ENCODE measurements around the gene ATP12A. TPM values are rescaled to one million over a fixed set of nuclear protein-coding genes. Genes with fewer than 3 reads are reported as not detected.

ATP12A gene
- total and polyA plus RNA-seq, 2 of the 8 experiments (the other 6 are each of a cell fraction or from before 2014, with no cell fraction given), result 0.80 to 1.3 TPM

DNA sequence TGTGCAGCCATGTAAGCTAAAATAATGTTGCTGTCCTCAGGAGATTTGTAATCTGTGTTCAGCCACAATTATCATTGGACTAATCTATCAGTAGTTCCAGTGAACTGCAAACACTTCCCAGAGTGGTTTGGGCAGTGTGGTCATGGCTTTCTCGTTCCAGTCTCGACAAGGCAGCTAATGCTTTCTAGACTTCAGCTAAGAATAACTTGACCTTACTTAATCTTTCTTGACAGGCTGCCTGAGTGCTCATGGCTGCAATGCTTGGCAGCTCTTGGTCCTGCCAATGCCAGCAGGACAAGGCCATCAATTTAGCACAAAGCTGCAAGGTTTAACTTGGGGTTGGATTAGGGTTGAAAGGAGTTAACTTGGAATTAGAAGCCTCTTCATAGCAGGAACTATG lies 32.8 kb downstream of the ATP12A start (continued):
- TF ChIP-seq, protein P1, sequence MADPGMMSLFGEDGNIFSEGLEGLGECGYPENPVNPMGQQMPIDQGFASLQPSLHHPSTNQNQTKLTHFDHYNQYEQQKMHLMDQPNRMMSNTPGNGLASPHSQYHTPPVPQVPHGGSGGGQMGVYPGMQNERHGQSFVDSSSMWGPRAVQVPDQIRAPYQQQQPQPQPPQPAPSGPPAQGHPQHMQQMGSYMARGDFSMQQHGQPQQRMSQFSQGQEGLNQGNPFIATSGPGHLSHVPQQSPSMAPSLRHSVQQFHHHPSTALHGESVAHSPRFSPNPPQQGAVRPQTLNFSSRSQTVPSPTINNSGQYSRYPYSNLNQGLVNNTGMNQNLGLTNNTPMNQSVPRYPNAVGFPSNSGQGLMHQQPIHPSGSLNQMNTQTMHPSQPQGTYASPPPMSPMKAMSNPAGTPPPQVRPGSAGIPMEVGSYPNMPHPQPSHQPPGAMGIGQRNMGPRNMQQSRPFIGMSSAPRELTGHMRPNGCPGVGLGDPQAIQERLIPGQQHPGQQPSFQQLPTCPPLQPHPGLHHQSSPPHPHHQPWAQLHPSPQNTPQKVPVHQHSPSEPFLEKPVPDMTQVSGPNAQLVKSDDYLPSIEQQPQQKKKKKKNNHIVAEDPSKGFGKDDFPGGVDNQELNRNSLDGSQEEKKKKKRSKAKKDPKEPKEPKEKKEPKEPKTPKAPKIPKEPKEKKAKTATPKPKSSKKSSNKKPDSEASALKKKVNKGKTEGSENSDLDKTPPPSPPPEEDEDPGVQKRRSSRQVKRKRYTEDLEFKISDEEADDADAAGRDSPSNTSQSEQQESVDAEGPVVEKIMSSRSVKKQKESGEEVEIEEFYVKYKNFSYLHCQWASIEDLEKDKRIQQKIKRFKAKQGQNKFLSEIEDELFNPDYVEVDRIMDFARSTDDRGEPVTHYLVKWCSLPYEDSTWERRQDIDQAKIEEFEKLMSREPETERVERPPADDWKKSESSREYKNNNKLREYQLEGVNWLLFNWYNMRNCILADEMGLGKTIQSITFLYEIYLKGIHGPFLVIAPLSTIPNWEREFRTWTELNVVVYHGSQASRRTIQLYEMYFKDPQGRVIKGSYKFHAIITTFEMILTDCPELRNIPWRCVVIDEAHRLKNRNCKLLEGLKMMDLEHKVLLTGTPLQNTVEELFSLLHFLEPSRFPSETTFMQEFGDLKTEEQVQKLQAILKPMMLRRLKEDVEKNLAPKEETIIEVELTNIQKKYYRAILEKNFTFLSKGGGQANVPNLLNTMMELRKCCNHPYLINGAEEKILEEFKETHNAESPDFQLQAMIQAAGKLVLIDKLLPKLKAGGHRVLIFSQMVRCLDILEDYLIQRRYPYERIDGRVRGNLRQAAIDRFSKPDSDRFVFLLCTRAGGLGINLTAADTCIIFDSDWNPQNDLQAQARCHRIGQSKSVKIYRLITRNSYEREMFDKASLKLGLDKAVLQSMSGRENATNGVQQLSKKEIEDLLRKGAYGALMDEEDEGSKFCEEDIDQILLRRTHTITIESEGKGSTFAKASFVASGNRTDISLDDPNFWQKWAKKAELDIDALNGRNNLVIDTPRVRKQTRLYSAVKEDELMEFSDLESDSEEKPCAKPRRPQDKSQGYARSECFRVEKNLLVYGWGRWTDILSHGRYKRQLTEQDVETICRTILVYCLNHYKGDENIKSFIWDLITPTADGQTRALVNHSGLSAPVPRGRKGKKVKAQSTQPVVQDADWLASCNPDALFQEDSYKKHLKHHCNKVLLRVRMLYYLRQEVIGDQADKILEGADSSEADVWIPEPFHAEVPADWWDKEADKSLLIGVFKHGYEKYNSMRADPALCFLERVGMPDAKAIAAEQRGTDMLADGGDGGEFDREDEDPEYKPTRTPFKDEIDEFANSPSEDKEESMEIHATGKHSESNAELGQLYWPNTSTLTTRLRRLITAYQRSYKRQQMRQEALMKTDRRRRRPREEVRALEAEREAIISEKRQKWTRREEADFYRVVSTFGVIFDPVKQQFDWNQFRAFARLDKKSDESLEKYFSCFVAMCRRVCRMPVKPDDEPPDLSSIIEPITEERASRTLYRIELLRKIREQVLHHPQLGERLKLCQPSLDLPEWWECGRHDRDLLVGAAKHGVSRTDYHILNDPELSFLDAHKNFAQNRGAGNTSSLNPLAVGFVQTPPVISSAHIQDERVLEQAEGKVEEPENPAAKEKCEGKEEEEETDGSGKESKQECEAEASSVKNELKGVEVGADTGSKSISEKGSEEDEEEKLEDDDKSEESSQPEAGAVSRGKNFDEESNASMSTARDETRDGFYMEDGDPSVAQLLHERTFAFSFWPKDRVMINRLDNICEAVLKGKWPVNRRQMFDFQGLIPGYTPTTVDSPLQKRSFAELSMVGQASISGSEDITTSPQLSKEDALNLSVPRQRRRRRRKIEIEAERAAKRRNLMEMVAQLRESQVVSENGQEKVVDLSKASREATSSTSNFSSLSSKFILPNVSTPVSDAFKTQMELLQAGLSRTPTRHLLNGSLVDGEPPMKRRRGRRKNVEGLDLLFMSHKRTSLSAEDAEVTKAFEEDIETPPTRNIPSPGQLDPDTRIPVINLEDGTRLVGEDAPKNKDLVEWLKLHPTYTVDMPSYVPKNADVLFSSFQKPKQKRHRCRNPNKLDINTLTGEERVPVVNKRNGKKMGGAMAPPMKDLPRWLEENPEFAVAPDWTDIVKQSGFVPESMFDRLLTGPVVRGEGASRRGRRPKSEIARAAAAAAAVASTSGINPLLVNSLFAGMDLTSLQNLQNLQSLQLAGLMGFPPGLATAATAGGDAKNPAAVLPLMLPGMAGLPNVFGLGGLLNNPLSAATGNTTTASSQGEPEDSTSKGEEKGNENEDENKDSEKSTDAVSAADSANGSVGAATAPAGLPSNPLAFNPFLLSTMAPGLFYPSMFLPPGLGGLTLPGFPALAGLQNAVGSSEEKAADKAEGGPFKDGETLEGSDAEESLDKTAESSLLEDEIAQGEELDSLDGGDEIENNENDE (IDR thresholded peaks at IDR 0.05; ENCODE audit: insufficient replicate concordance, low read length), result no peak
- TF ChIP-seq RXRA (IDR thresholded peaks at IDR 0.05; ENCODE audit: insufficient read depth, low read depth, low read length), result no peak
- TF ChIP-seq PHF8 (conservative IDR thresholded peaks at IDR 0.05; ENCODE audit: low read depth, low read length), result no peak
- TF ChIP-seq RAD21 (IDR thresholded peaks at IDR 0.05 in 1 of 2, conservative IDR thresholded peaks at IDR 0.05 in 1 of 2; ENCODE audit: low read depth in 2 of 2, low read length in 2 of 2), result no peak
- no peak for TF ChIP-seq EZH2 (IDR thresholded peaks at IDR 0.05; ENCODE audit: low read depth, low read length, severe bottlenecking)
- TF ChIP-seq SIN3A (conservative IDR thresholded peaks at IDR 0.05 in 1 of 2, IDR thresholded peaks at IDR 0.05 in 1 of 2; ENCODE audit: low read depth in 1 of 2, low read length in 2 of 2), result no peak
- no peak for TF ChIP-seq SIX5 (IDR thresholded peaks at IDR 0.05; ENCODE audit: low read depth, low read length)
- TF ChIP-seq POU5F1 (IDR thresholded peaks at IDR 0.05; ENCODE audit: low read depth, low read length), result no peak
- no peak for TF ChIP-seq SRF (IDR thresholded peaks at IDR 0.05; ENCODE audit: low read depth, low read length)

All from H1 (cell line).